OCI-LY7 (cell line): ENCODE results near the gene EGFR.

Experiments
- CTCF ChIP-seq: fragments of 200-600 bp; sonication (generic); conservative IDR thresholded peaks from 2 replicates; pipeline ENCODE4 v1.5.1; 2014; ENCODE audit warnings: mild to moderate bottlenecking, antibody characterized with exemption, low read length, moderate library complexity, mixed read lengths
- EZH2phosphoT487 ChIP-seq: fragments of 200-600 bp; sonication (generic); IDR thresholded peaks from 2 replicates; pipeline ENCODE4 v1.6.1; 2018; ENCODE audit warnings: low read depth, borderline replicate concordance, mild to moderate bottlenecking, mixed run types, antibody characterized with exemption, low read length, moderate library complexity, mixed read lengths

DNA sequence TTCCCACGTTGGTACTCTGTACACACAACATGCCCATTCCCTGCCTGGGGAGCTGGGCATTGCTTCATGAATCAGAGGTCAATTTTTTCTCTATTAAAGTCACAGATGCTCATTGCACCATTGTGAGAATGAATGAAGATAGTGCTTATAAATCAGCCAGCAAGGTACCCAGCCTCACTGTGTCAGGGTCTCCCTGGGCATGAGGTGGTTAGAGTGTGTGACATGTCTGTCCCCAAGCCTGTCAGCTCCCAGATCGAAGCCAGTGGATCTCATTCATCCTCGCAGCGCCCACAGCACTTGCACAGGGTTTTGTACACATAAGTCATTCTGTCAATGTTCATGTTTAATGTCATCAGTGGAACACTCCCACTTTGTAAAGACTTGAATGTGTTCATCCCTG lies 126.8 kb downstream of the EGFR start:
- TF ChIP-seq CTCF (no peak), EZH2phosphoT487 (no peak)
